Thyroid gland (tissue), 4 donors: Measurements from ENCODE around the gene SRRM5.

Experiments
- POLR2A ChIP-seq, 2 donors: fragments of 450-650 bp; IDR thresholded peaks; one replicate each; pipeline ENCODE4 v1.6.1; 2017; ENCODE audit warnings: antibody characterized with exemption in 2 of 2, mild to moderate bottlenecking in 2 of 2, moderate library complexity in 1 of 2
- TF ChIP-seq, protein P1 (sequence below), 6 experiments: fragments of 200-600 bp in 3 of 6; fragments of 450-650 bp in 3 of 6; sonication (generic) in 3 of 6; IDR thresholded peaks; one replicate each; pipeline ENCODE4 v1.5.1; 2016 to 2019; ENCODE audit warnings: antibody characterized with exemption in 6 of 6, mild to moderate bottlenecking in 2 of 6, inconsistent platforms in 1 of 6, moderate library complexity in 1 of 6

DNA sequence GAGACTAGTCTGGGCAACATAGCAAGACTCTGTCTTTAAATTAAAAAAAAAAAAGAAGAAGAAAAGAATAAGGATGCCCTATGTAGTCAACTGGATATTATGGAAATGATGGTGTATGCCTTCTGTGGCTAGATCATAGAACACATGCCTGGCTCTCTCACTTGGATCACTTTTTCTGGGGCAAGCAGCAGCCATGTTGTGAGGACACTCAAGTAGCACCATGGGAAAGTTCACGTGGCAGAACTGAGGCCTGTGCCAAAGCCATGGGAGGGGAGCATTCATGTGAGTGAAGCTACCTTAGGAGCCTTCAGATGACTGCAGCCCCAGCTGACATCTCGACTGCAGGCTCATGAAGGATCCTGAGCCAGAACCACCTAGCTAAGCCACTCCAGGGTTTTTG lies 46.1 kb downstream of the SRRM5 start:
- TF ChIP-seq, protein P1, sequence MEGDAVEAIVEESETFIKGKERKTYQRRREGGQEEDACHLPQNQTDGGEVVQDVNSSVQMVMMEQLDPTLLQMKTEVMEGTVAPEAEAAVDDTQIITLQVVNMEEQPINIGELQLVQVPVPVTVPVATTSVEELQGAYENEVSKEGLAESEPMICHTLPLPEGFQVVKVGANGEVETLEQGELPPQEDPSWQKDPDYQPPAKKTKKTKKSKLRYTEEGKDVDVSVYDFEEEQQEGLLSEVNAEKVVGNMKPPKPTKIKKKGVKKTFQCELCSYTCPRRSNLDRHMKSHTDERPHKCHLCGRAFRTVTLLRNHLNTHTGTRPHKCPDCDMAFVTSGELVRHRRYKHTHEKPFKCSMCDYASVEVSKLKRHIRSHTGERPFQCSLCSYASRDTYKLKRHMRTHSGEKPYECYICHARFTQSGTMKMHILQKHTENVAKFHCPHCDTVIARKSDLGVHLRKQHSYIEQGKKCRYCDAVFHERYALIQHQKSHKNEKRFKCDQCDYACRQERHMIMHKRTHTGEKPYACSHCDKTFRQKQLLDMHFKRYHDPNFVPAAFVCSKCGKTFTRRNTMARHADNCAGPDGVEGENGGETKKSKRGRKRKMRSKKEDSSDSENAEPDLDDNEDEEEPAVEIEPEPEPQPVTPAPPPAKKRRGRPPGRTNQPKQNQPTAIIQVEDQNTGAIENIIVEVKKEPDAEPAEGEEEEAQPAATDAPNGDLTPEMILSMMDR (IDR thresholded peaks at IDR 0.05) = no peak
- TF ChIP-seq POLR2A (IDR thresholded peaks at IDR 0.05) = no peak
